Thyroid gland (tissue), 4 donors: ENCODE data around the gene SLC43A3. TPM values are rescaled to one million over a fixed set of nuclear protein-coding genes. Genes with fewer than 3 reads are reported as not detected.

Experiments used
- DNase-seq, 2 donors: peaks; one replicate each; pipeline ENCODE4 v3.0.0-alpha.2; 2019
- H3K27ac ChIP-seq, 3 donors: fragments of 200-600 bp; sonication (generic); 1 replicate in 2 of 3; 2 replicates in 1 of 3; pipeline ENCODE4 v1.5.1; 2016 to 2019; ENCODE audit warnings: mild to moderate bottlenecking in 1 of 3, moderate library complexity in 1 of 3
- H3K27me3 ChIP-seq: fragments of 200-600 bp; sonication (generic); one replicate; pipeline ENCODE4 v1.5.1; 2019
- H3K36me3 ChIP-seq, 2 donors: fragments of 200-600 bp; sonication (generic); one replicate each; pipeline ENCODE4 v1.5.1; 2016 to 2019
- H3K4me1 ChIP-seq, 2 donors: fragments of 200-600 bp; sonication (generic); one replicate each; pipeline ENCODE4 v1.5.1; 2017 to 2019
- H3K4me3 ChIP-seq, 3 donors: fragments of 200-600 bp; sonication (generic); replicated peaks in 1 of 3; 1 replicate in 2 of 3; 2 replicates in 1 of 3; pipeline ENCODE4 v1.5.1; 2016; ENCODE audit warnings: mild to moderate bottlenecking in 1 of 3
- H3K9me3 ChIP-seq: fragments of 200-600 bp; sonication (generic); one replicate; pipeline ENCODE4 v1.5.1; 2017
- POLR2A ChIP-seq, 2 donors: fragments of 450-650 bp; IDR thresholded peaks; one replicate each; pipeline ENCODE4 v1.6.1; 2017; ENCODE audit warnings: antibody characterized with exemption in 2 of 2, mild to moderate bottlenecking in 2 of 2, moderate library complexity in 1 of 2
- WGBS, 2 donors: methylation state at CpG; one replicate each; pipeline ENCODE4 v1.1.5; 2017; 5-methylcytosine and 5-hydroxymethylcytosine counted together
- intact Hi-C: fragments of 100-400 bp; cut with DNase I; formaldehyde crosslinking; loops from one replicate; pipeline ENCODE4 v1.15.1; 2023
- total RNA-seq, 4 donors: library from RNA; depleted of rRNA; stranded (reverse); fragments of >200 nt; gene quantifications; one replicate each; pipeline ENCODE4 v1.2.3, GENCODE V29; 2016
- TF ChIP-seq, protein P1 (sequence below), 6 experiments: fragments of 200-600 bp in 3 of 6; fragments of 450-650 bp in 3 of 6; sonication (generic) in 3 of 6; IDR thresholded peaks; one replicate each; pipeline ENCODE4 v1.5.1; 2016 to 2019; ENCODE audit warnings: antibody characterized with exemption in 6 of 6, mild to moderate bottlenecking in 2 of 6, inconsistent platforms in 1 of 6, moderate library complexity in 1 of 6

SLC43A3 gene
- total RNA-seq, 4 donors from 2014 or later: 124 to 321 (median 218) TPM

DNA sequence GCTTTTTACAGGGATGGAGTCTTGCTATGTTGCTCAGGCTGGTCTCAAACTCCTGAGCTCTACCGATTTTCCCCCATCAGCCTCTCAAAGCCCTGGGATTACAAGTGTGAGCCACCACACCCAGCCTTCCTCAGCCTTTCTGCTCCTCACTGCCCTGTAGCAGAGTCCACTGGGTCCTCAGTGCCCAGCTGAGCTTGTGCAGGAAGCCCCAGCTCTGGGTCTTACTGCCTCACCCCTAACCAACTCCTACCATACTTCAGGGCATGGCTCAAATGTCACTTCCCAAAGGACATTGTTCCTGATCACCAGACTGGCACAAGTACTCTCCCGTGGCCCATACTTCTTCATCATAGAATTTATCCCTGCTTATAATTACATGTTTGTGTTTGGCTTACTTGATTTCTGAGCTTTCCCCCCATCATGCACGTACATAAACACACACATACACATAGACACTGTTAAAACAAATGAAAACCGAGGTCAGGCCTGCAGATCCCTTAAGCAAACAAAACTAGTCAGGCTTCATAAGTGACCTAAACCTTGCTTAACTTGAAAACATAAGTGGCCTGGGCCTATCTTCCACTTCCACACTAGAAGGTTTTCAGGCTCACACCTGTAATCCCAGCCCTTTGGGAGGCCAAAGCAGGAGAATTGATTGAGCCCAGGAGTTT lies 14.0 kb upstream of the SLC43A3 start:
- TF ChIP-seq, protein P1, sequence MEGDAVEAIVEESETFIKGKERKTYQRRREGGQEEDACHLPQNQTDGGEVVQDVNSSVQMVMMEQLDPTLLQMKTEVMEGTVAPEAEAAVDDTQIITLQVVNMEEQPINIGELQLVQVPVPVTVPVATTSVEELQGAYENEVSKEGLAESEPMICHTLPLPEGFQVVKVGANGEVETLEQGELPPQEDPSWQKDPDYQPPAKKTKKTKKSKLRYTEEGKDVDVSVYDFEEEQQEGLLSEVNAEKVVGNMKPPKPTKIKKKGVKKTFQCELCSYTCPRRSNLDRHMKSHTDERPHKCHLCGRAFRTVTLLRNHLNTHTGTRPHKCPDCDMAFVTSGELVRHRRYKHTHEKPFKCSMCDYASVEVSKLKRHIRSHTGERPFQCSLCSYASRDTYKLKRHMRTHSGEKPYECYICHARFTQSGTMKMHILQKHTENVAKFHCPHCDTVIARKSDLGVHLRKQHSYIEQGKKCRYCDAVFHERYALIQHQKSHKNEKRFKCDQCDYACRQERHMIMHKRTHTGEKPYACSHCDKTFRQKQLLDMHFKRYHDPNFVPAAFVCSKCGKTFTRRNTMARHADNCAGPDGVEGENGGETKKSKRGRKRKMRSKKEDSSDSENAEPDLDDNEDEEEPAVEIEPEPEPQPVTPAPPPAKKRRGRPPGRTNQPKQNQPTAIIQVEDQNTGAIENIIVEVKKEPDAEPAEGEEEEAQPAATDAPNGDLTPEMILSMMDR (IDR thresholded peaks at IDR 0.05): no peak
- peak in 1 of 2 donors; percentile 44 for TF ChIP-seq POLR2A (IDR thresholded peaks at IDR 0.05)
- DNase-seq: peak; percentile 72 to 76
- no peaks in the 10 kb centered on the region for H3K36me3 ChIP-seq
- H3K9me3 ChIP-seq: no peaks in the 10 kb centered on the region
- peak overlapping the region; percentile 82 to 89 (median 89) for H3K27ac ChIP-seq
- no peak overlapping the region for H3K4me3 ChIP-seq
- H3K4me1 ChIP-seq: peaks cover 44 to 45% of the 10 kb centered on the region in 2 donors
- intact Hi-C loops: no loop called here
- 27 to 32% methylated on average over 4 of the region's 4 CpGs for WGBS, 2 donors
- H3K27me3 ChIP-seq: no peaks in the 10 kb centered on the region

DNA sequence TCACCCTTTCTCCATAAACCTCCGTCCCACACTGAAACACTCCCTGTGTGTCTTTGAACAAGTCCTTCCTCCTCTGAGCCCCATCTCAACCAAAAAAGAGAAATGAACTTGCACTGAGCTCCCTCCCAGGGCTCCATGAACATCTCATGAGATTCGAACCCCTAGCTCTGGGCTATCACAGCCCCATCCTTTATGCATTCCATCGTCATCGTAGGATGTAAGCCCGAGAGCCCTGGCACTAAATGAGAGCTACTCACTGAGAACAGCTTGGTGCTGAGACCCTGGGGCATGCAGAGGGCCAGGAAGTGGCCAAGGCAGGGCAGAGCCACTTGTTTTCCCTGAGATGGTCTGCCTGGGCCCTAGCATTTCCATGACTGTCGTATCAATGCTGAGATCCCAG lies 12.9 kb upstream of the SLC43A3 start:
- Histone ChIP-seq H3K4me1 (peaks cover 55 to 56% of the 10 kb centered on the region in 2 donors), H3K4me3 (no peak overlapping the region), H3K27me3 (no peaks in the 10 kb centered on the region), H3K9me3 (no peaks in the 10 kb centered on the region), H3K27ac (peak overlapping the region; percentile 82 to 89 (median 89)), H3K36me3 (no peaks in the 10 kb centered on the region)
- DNase-seq: no peak
- WGBS, 2 donors: 79 to 81% methylated on average over 6 of the region's 6 CpGs
- no peak for TF ChIP-seq POLR2A (IDR thresholded peaks at IDR 0.05)
- TF ChIP-seq, protein P1 (IDR thresholded peaks at IDR 0.05): no peak
- intact Hi-C loops: no loop called here

DNA sequence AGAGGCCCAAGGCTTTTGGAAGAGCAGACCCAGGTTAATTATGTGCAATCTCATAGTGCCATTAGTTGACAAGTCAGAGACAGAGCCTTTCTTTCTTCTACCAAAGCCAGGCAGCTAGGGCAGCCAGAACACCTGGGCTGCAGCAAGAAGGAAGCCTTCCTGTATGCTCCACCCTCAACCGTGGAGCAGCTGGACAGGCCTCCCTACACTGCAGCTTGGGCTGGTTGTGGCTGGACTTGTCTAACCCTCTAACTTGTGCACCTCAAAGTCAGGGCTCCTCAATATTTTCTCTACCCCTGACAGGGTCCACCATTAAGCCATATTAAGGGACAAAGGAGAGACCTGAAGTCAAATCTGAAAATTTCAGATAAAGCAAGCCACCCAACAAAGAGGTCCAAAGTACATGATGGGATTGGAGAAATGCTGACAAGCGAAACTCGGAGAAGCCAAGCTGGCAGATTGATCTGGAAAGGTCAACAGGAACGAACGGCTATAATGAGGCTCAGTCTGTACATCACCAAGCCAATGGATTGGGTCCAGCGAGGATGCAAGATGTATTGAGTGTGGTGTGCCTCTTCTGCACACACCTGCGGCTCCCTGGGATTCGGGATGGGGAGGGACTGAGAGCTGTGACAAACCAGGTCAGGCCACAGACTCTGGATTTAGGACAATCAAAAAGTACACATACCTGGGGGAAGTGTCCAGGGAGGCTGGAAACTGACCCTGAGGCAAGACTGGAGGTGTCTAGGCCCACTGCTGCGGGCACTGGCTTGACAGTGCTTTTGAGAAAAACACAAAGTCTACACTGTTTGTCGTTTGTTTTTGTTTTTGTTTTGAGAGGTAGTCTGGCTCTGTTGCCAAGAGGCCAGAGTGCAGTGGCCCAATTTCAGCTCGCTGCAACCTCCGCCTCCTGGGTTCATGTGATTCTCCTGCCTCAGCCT lies 11.7 kb upstream of the SLC43A3 start:
- intact Hi-C loops: no loop called here
- Histone ChIP-seq H3K4me1 (peaks cover 64 to 65% of the 10 kb centered on the region in 2 donors), H3K27ac (peak overlapping the region; percentile 12 to 89 (median 82)), H3K9me3 (no peaks in the 10 kb centered on the region), H3K27me3 (no peaks in the 10 kb centered on the region), H3K4me3 (no peak overlapping the region), H3K36me3 (no peaks in the 10 kb centered on the region)
- no peak for DNase-seq
- 83 to 85% methylated on average over 12 of the region's 12 CpGs for WGBS, 2 donors
- no peak for TF ChIP-seq POLR2A (IDR thresholded peaks at IDR 0.05)
- TF ChIP-seq, protein P1 (IDR thresholded peaks at IDR 0.05): no peak

DNA sequence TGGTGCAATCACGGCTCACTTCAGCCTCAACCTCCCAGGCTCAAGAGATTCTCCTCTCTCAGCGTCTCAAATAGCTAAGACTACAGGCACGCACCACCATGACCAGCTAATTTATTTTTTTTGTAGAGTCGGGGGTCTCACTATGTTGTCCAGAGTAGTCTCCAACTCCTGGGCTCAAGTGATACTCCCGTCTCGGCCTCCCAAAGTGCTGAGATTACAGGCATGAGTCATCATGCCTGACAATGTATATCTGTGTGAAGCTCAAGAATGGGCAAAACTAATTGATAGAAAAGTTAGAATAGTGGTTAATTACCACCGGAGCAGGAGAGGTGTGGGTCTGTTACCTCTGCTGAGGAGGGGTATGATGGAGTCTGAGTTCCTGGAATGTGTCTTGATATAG lies 9.1 kb upstream of the SLC43A3 start:
- peak overlapping the region; percentile 78 to 89 (median 89) for H3K27ac ChIP-seq
- H3K27me3 ChIP-seq: no peaks in the 10 kb centered on the region
- 83 to 89% methylated on average over 7 of the region's 7 CpGs for WGBS, 2 donors
- no peak for DNase-seq
- H3K4me1 ChIP-seq: peaks cover 66 to 73% of the 10 kb centered on the region in 2 donors
- no peaks in the 10 kb centered on the region for H3K36me3 ChIP-seq
- TF ChIP-seq, protein P1 (IDR thresholded peaks at IDR 0.05): no peak
- no peak for TF ChIP-seq POLR2A (IDR thresholded peaks at IDR 0.05)
- no peaks in the 10 kb centered on the region for H3K9me3 ChIP-seq
- intact Hi-C loops: no loop called here
- H3K4me3 ChIP-seq: no peak overlapping the region
